Measurements from ENCODE around the gene NR2E3. TPM values are rescaled to one million over a fixed set of nuclear protein-coding genes. Genes with fewer than 3 reads are reported as not detected.

Gene NR2E3
- total and polyA plus RNA-seq, 4 donors = 0.25 to 3.2 (median 0.59) TPM

GRCh38 chr15:71788646-71789579 is 21.4 kb upstream of the NR2E3 start:
- WGBS, 2 donors = 86 to 89% methylated on average over 15 of the region's 15 CpGs
- Histone ChIP-seq H3K36me3 (ENCODE audit: control insufficient read depth in 1 of 2, insufficient read depth in 2 of 2, low read length in 1 of 2) (no peaks in the 10 kb centered on the region), H3K4me1 (ENCODE audit: control insufficient read depth in 1 of 2, insufficient read depth in 2 of 2, low read length in 2 of 2) (peaks cover 0 to 4% of the 10 kb centered on the region in 2 donors), H3K27ac (ENCODE audit: low read depth in 1 of 2, low read length in 2 of 2) (no peak overlapping the region), H3K27me3 (ENCODE audit: control insufficient read depth in 1 of 2, insufficient read depth in 2 of 2, low read length in 1 of 2) (no peaks in the 10 kb centered on the region), H3K4me3 (ENCODE audit: low read length in 2 of 2) (no peak overlapping the region), H3K9me3 (ENCODE audit: control insufficient read depth, low read length) (no peaks in the 10 kb centered on the region)
- intact Hi-C loops (cut with DNase I) = no loop called here
- DNase-seq (no peak), ATAC-seq (ENCODE audit: low FRiP score) (no peak)

DNA sequence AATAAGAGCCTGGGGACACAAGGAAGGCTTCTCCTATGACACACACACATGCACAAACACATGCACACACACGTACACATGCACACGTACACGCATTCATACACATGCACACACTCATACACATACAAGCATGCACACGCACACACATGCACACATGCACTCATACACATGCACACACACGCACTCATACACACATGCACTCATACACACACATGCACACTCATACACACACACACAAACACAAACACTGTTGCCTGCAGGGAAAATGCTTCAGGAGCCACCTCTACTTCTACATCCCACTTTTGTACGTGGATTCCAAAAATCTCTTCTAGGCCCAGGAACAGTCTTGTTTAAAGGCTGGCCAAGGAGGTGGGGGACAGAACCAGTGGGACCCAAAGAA is 20.7 kb upstream of the NR2E3 start:
- H3K4me3 ChIP-seq (ENCODE audit: low read length in 2 of 2) = no peak overlapping the region
- H3K27ac ChIP-seq (ENCODE audit: low read depth in 1 of 2, low read length in 2 of 2) = no peak overlapping the region
- H3K9me3 ChIP-seq (ENCODE audit: control insufficient read depth, low read length) = no peaks in the 10 kb centered on the region
- WGBS, 2 donors = 86 to 96% methylated on average over 6 of the region's 6 CpGs
- DNase-seq = no peak
- intact Hi-C loops (cut with DNase I) = no loop called here
- H3K36me3 ChIP-seq (ENCODE audit: control insufficient read depth in 1 of 2, insufficient read depth in 2 of 2, low read length in 1 of 2) = no peaks in the 10 kb centered on the region
- peaks cover 0 to 4% of the 10 kb centered on the region in 2 donors for H3K4me1 ChIP-seq (ENCODE audit: control insufficient read depth in 1 of 2, insufficient read depth in 2 of 2, low read length in 2 of 2)
- no peak for ATAC-seq (ENCODE audit: low FRiP score)
- H3K27me3 ChIP-seq (ENCODE audit: control insufficient read depth in 1 of 2, insufficient read depth in 2 of 2, low read length in 1 of 2) = no peaks in the 10 kb centered on the region

DNA sequence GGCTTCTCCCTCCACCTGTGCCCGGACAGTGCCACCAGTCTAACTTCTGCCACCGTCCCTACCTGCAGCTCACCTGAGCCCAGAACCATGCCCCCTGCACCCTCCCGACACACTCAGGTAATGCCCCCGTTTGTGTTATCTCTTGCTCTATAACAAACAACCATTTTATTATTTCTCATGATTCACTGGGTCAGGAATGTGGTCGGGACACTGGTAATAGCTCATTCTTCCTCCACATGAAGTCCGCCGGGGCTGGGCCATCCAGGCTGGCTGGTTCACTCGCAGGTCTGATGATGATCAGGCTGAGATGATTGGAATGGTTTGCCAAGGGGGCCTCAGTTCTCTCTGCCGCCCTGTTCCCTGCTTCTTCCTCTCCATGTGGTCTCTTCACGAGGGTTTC is 20.3 kb upstream of the NR2E3 start:
- no peak overlapping the region for H3K4me3 ChIP-seq (ENCODE audit: low read length in 2 of 2)
- no peak overlapping the region for H3K27ac ChIP-seq (ENCODE audit: low read depth in 1 of 2, low read length in 2 of 2)
- no peaks in the 10 kb centered on the region for H3K27me3 ChIP-seq (ENCODE audit: control insufficient read depth in 1 of 2, insufficient read depth in 2 of 2, low read length in 1 of 2)
- ATAC-seq (ENCODE audit: low FRiP score) = no peak
- H3K9me3 ChIP-seq (ENCODE audit: control insufficient read depth, low read length) = no peaks in the 10 kb centered on the region
- H3K36me3 ChIP-seq (ENCODE audit: control insufficient read depth in 1 of 2, insufficient read depth in 2 of 2, low read length in 1 of 2) = no peaks in the 10 kb centered on the region
- intact Hi-C loops (cut with DNase I) = no loop called here
- WGBS, 2 donors = 56 to 57% methylated on average over 10 of the region's 10 CpGs
- DNase-seq = no peak
- peaks cover 0 to 4% of the 10 kb centered on the region in 2 donors for H3K4me1 ChIP-seq (ENCODE audit: control insufficient read depth in 1 of 2, insufficient read depth in 2 of 2, low read length in 2 of 2)

DNA sequence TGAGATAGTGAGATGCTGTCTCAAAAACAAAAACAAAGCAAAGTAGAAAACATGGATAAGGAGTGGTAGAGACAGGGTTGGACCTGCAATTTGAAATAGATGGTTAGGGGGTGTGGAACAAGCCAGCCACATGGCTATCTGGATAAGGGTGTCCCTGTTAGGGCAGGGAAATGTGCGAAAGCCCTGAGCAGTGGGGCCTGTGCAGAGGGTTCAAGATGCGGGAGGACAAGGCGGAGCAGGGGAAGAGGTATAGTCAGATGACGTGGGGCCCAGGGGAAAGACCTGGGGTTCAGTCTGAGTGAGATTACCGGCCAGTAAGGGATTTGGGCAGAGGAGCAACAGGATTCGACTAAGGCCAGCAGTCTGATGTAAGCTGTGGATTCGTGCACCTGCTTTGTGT is 18.4 kb upstream of the NR2E3 start:
- intact Hi-C loops (cut with DNase I) = no loop called here
- H3K4me3 ChIP-seq (ENCODE audit: low read length in 2 of 2) = no peak overlapping the region
- no peaks in the 10 kb centered on the region for H3K9me3 ChIP-seq (ENCODE audit: control insufficient read depth, low read length)
- H3K27ac ChIP-seq (ENCODE audit: low read depth in 1 of 2, low read length in 2 of 2) = no peak overlapping the region
- peaks cover 0 to 4% of the 10 kb centered on the region in 2 donors for H3K4me1 ChIP-seq (ENCODE audit: control insufficient read depth in 1 of 2, insufficient read depth in 2 of 2, low read length in 2 of 2)
- 84 to 86% methylated on average over 7 of the region's 7 CpGs for WGBS, 2 donors
- no peak for ATAC-seq (ENCODE audit: low FRiP score)
- no peaks in the 10 kb centered on the region for H3K36me3 ChIP-seq (ENCODE audit: control insufficient read depth in 1 of 2, insufficient read depth in 2 of 2, low read length in 1 of 2)
- peak in 1 of 2 donors; percentile 20 for DNase-seq
- H3K27me3 ChIP-seq (ENCODE audit: control insufficient read depth in 1 of 2, insufficient read depth in 2 of 2, low read length in 1 of 2) = no peaks in the 10 kb centered on the region

GRCh38 chr15:71792521-71792920 is 17.8 kb upstream of the NR2E3 start:
- no peak for DNase-seq
- no peak for ATAC-seq (ENCODE audit: low FRiP score)
- Histone ChIP-seq H3K9me3 (ENCODE audit: control insufficient read depth, low read length) (no peaks in the 10 kb centered on the region), H3K27ac (ENCODE audit: low read depth in 1 of 2, low read length in 2 of 2) (no peak overlapping the region), H3K27me3 (ENCODE audit: control insufficient read depth in 1 of 2, insufficient read depth in 2 of 2, low read length in 1 of 2) (no peaks in the 10 kb centered on the region), H3K4me1 (ENCODE audit: control insufficient read depth in 1 of 2, insufficient read depth in 2 of 2, low read length in 2 of 2) (peaks cover 0 to 4% of the 10 kb centered on the region in 2 donors), H3K4me3 (ENCODE audit: low read length in 2 of 2) (no peak overlapping the region), H3K36me3 (ENCODE audit: control insufficient read depth in 1 of 2, insufficient read depth in 2 of 2, low read length in 1 of 2) (no peaks in the 10 kb centered on the region)
- intact Hi-C loops (cut with DNase I) = no loop called here
- WGBS, 2 donors = 2 to 7% methylated on average over 2 of the region's 2 CpGs

DNA sequence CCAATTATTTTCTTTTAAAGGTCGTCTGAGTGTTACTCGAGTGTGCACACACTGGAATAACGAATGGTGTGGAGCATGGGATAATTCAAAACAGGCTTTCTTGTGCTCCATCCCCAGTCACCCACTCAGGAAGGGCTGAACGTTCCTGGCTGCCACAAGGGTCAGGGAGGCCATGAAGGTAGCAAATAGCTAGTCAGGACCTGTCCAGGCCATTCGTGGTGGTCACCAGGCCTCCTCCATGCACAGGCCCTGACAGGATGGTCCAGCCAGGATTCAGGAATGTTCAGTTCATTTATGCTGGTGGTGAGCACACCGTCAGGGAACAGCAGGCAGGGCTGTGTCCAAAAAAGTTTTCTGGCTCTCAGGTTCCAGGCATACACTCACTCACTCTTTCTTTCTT is 11.7 kb upstream of the NR2E3 start:
- Histone ChIP-seq H3K4me1 (ENCODE audit: control insufficient read depth in 1 of 2, insufficient read depth in 2 of 2, low read length in 2 of 2) (no peaks in the 10 kb centered on the region), H3K4me3 (ENCODE audit: low read length in 2 of 2) (no peak overlapping the region), H3K27me3 (ENCODE audit: control insufficient read depth in 1 of 2, insufficient read depth in 2 of 2, low read length in 1 of 2) (no peaks in the 10 kb centered on the region), H3K9me3 (ENCODE audit: control insufficient read depth, low read length) (no peaks in the 10 kb centered on the region), H3K36me3 (ENCODE audit: control insufficient read depth in 1 of 2, insufficient read depth in 2 of 2, low read length in 1 of 2) (no peaks in the 10 kb centered on the region), H3K27ac (ENCODE audit: low read depth in 1 of 2, low read length in 2 of 2) (no peak overlapping the region)
- no peak for ATAC-seq (ENCODE audit: low FRiP score)
- intact Hi-C loops (cut with DNase I) = no loop called here
- DNase-seq = no peak
- WGBS, 2 donors = 76 to 83% methylated on average over 6 of the region's 6 CpGs

GRCh38 chr15:71800190-71800589 is 10.2 kb upstream of the NR2E3 start:
- ATAC-seq (ENCODE audit: low FRiP score) (no peak), DNase-seq (no peak)
- WGBS, 2 donors = 90 to 94% methylated on average over 3 of the region's 3 CpGs
- Histone ChIP-seq H3K4me3 (ENCODE audit: low read length in 2 of 2) (no peak overlapping the region), H3K4me1 (ENCODE audit: control insufficient read depth in 1 of 2, insufficient read depth in 2 of 2, low read length in 2 of 2) (no peaks in the 10 kb centered on the region), H3K27me3 (ENCODE audit: control insufficient read depth in 1 of 2, insufficient read depth in 2 of 2, low read length in 1 of 2) (no peaks in the 10 kb centered on the region), H3K9me3 (ENCODE audit: control insufficient read depth, low read length) (no peaks in the 10 kb centered on the region), H3K36me3 (ENCODE audit: control insufficient read depth in 1 of 2, insufficient read depth in 2 of 2, low read length in 1 of 2) (no peaks in the 10 kb centered on the region), H3K27ac (ENCODE audit: low read depth in 1 of 2, low read length in 2 of 2) (no peak overlapping the region)
- intact Hi-C loops (cut with DNase I) = loop anchor here (2.0 to 10.0 kb wide), 6 partner anchors 55 to 828 kb away; no protein-coding TSS in a partner anchor

DNA sequence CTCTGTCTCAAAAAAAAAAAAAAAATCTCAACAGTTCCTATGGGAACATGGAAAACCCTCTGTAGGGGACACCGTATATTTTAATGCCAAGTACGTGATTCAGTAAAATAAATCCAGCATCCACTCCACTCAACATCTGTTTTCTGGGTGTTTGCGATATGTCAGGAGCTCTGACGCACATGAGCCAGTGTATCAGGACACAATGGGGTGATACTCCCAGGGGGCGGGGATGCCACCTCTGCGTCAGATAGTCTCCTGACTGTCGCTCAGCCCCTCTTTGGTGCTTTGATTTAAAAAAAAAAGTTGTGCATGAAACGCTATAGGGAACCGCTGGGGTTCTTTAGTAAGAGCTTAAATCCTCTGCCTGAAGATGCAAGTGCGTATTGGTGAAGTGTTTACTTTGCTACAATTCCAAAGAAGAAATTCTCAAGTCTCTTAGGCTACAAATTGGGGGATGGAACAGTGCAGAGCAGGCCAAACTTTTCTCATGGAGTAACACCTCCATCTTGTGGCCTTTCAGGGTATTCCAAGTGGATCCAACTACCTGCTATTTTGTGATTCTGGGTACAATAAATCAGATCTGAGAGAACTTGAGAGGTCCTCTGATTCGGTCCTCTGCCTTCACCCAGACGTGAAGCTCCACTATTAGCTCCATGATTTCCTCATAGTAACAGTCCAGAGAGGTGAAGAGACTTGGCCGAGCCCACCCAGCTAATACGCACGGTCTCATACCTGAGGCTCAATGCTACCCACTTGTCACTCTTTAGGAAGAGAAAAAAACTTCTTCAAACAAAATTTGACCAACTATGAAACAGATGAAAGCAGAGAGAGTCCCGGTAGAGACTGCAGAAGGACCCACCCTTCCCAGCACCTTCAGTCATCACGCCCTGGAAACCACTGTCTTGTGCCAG is 9.3 kb upstream of the NR2E3 start:
- no peaks in the 10 kb centered on the region for H3K36me3 ChIP-seq (ENCODE audit: control insufficient read depth in 1 of 2, insufficient read depth in 2 of 2, low read length in 1 of 2)
- no peaks in the 10 kb centered on the region for H3K4me1 ChIP-seq (ENCODE audit: control insufficient read depth in 1 of 2, insufficient read depth in 2 of 2, low read length in 2 of 2)
- WGBS, 2 donors = 37 to 39% methylated on average over 17 of the region's 17 CpGs
- H3K9me3 ChIP-seq (ENCODE audit: control insufficient read depth, low read length) = no peaks in the 10 kb centered on the region
- H3K4me3 ChIP-seq (ENCODE audit: low read length in 2 of 2) = no peak overlapping the region
- no peak overlapping the region for H3K27ac ChIP-seq (ENCODE audit: low read depth in 1 of 2, low read length in 2 of 2)
- intact Hi-C loops (cut with DNase I) = loop anchor here (2.0 to 10.0 kb wide), 6 partner anchors 56 to 829 kb away; no protein-coding TSS in a partner anchor
- DNase-seq = no peak
- H3K27me3 ChIP-seq (ENCODE audit: control insufficient read depth in 1 of 2, insufficient read depth in 2 of 2, low read length in 1 of 2) = no peaks in the 10 kb centered on the region
- ATAC-seq (ENCODE audit: low FRiP score) = peak; percentile 87
